ENCODE measurements around the gene WDHD1.
"Not testable (repeated sequence)": the region's sequence is repeated elsewhere in the genome, so short reads cannot be mapped to it uniquely, and the experiment has no call there.

The WDHD1 gene

GRCh38 chr14:55045087-55045486, 18.2 kb upstream of the WDHD1 start:
- no peak overlapping the region for H3K4me2 ChIP-seq (ENCODE audit: low read length)
- H4K8ac ChIP-seq (ENCODE audit: low read depth, low read length): no peak overlapping the region
- H3K4me3 ChIP-seq (ENCODE audit: low read depth, low read length): no peak overlapping the region
- H3K79me2 ChIP-seq (ENCODE audit: control insufficient read depth, insufficient read depth, low read length, poor library complexity): no peaks in the 10 kb centered on the region
- H3K14ac ChIP-seq (ENCODE audit: low read length): no peak overlapping the region
- H2AK5ac ChIP-seq (ENCODE audit: low read length): no peak overlapping the region
- H2AFZ ChIP-seq (ENCODE audit: insufficient read depth, low read length, poor library complexity): no peak overlapping the region
- no peak overlapping the region for H3K23ac ChIP-seq (ENCODE audit: low read length)
- no peak for DNase-seq
- no peaks in the 10 kb centered on the region for H3K4me1 ChIP-seq (ENCODE audit: control insufficient read depth in 1 of 2, insufficient read depth in 2 of 2, low read length in 2 of 2)
- H2BK120ac ChIP-seq (ENCODE audit: insufficient read depth, low read length, poor library complexity): no peak overlapping the region
- H4K91ac ChIP-seq (ENCODE audit: low read depth, low read length): no peak overlapping the region
- peaks cover 0 to 10% of the 10 kb centered on the region in 2 experiments for H3K36me3 ChIP-seq (ENCODE audit: control insufficient read depth in 1 of 2, insufficient read depth in 2 of 2, low read length in 2 of 2)
- no peaks in the 10 kb centered on the region for H3K9me3 ChIP-seq (ENCODE audit: insufficient read depth, low read depth, low read length)
- H3K18ac ChIP-seq (ENCODE audit: low read length): no peak overlapping the region
- H2BK12ac ChIP-seq (ENCODE audit: low read length): no peak overlapping the region
- H3K27ac ChIP-seq (ENCODE audit: low read depth, low read length): no peak overlapping the region
- H4K12ac ChIP-seq (ENCODE audit: low read depth, low read length): no peak overlapping the region
- no peak overlapping the region for H3K4ac ChIP-seq (ENCODE audit: low read depth, low read length)
- no peak overlapping the region for H2BK5ac ChIP-seq (ENCODE audit: low read depth, low read length, poor library complexity)
- no peaks in the 10 kb centered on the region for H3K27me3 ChIP-seq (ENCODE audit: insufficient read depth, low read length)
- no peak overlapping the region for H3K9ac ChIP-seq (ENCODE audit: low read length)
- H3K79me1 ChIP-seq (ENCODE audit: low read length): no peaks in the 10 kb centered on the region

GRCh38 chr14:55043528-55043927, 16.6 kb upstream of the WDHD1 start:
- no peak overlapping the region for H4K8ac ChIP-seq (ENCODE audit: low read depth, low read length)
- no peak overlapping the region for H3K18ac ChIP-seq (ENCODE audit: low read length)
- H4K91ac ChIP-seq (ENCODE audit: low read depth, low read length): no peak overlapping the region
- H2AFZ ChIP-seq (ENCODE audit: insufficient read depth, low read length, poor library complexity): no peak overlapping the region
- no CpG with 5 or more reads among the region's 5 CpGs for WGBS (ENCODE audit: extremely low coverage, insufficient coverage, insufficient read length)
- no peak overlapping the region for H3K27ac ChIP-seq (ENCODE audit: low read depth, low read length)
- H3K9ac ChIP-seq (ENCODE audit: low read length): no peak overlapping the region
- H3K9me3 ChIP-seq (ENCODE audit: insufficient read depth, low read depth, low read length): no peaks in the 10 kb centered on the region
- no peaks in the 10 kb centered on the region for H3K27me3 ChIP-seq (ENCODE audit: insufficient read depth, low read length)
- H2BK120ac ChIP-seq (ENCODE audit: insufficient read depth, low read length, poor library complexity): no peak overlapping the region
- H3K36me3 ChIP-seq (ENCODE audit: control insufficient read depth in 1 of 2, insufficient read depth in 2 of 2, low read length in 2 of 2): peaks cover 6 to 10% of the 10 kb centered on the region in 2 experiments
- H3K4ac ChIP-seq (ENCODE audit: low read depth, low read length): no peak overlapping the region
- no peak for DNase-seq
- no peak overlapping the region for H2AK5ac ChIP-seq (ENCODE audit: low read length)
- H3K4me1 ChIP-seq (ENCODE audit: control insufficient read depth in 1 of 2, insufficient read depth in 2 of 2, low read length in 2 of 2): no peaks in the 10 kb centered on the region
- H3K79me1 ChIP-seq (ENCODE audit: low read length): no peaks in the 10 kb centered on the region
- H3K14ac ChIP-seq (ENCODE audit: low read length): no peak overlapping the region
- no peak overlapping the region for H3K4me2 ChIP-seq (ENCODE audit: low read length)
- no peak overlapping the region for H2BK5ac ChIP-seq (ENCODE audit: low read depth, low read length, poor library complexity)
- H3K79me2 ChIP-seq (ENCODE audit: control insufficient read depth, insufficient read depth, low read length, poor library complexity): no peaks in the 10 kb centered on the region
- no peak overlapping the region for H3K23ac ChIP-seq (ENCODE audit: low read length)
- no peak overlapping the region for H2BK12ac ChIP-seq (ENCODE audit: low read length)
- no peak overlapping the region for H4K12ac ChIP-seq (ENCODE audit: low read depth, low read length)
- no peak overlapping the region for H3K4me3 ChIP-seq (ENCODE audit: low read depth, low read length)

GRCh38 chr14:55038708-55039107, 11.8 kb upstream of the WDHD1 start:
- H3K23ac ChIP-seq (ENCODE audit: low read length): no peak overlapping the region
- no peak overlapping the region for H2BK12ac ChIP-seq (ENCODE audit: low read length)
- no peak overlapping the region for H2BK120ac ChIP-seq (ENCODE audit: insufficient read depth, low read length, poor library complexity)
- peaks cover 10 to 16% of the 10 kb centered on the region in 2 experiments for H3K36me3 ChIP-seq (ENCODE audit: control insufficient read depth in 1 of 2, insufficient read depth in 2 of 2, low read length in 2 of 2)
- H3K4me1 ChIP-seq (ENCODE audit: control insufficient read depth in 1 of 2, insufficient read depth in 2 of 2, low read length in 2 of 2): no peaks in the 10 kb centered on the region
- no peak overlapping the region for H2AFZ ChIP-seq (ENCODE audit: insufficient read depth, low read length, poor library complexity)
- no peak overlapping the region for H3K18ac ChIP-seq (ENCODE audit: low read length)
- no peak overlapping the region for H3K27ac ChIP-seq (ENCODE audit: low read depth, low read length)
- H4K91ac ChIP-seq (ENCODE audit: low read depth, low read length): no peak overlapping the region
- no peak overlapping the region for H2BK5ac ChIP-seq (ENCODE audit: low read depth, low read length, poor library complexity)
- H4K8ac ChIP-seq (ENCODE audit: low read depth, low read length): no peak overlapping the region
- no peak overlapping the region for H3K4me2 ChIP-seq (ENCODE audit: low read length)
- H3K9ac ChIP-seq (ENCODE audit: low read length): no peak overlapping the region
- H3K79me2 ChIP-seq (ENCODE audit: control insufficient read depth, insufficient read depth, low read length, poor library complexity): no peaks in the 10 kb centered on the region
- no peaks in the 10 kb centered on the region for H3K27me3 ChIP-seq (ENCODE audit: insufficient read depth, low read length)
- DNase-seq: peak; percentile 21 to 23
- H3K9me3 ChIP-seq (ENCODE audit: insufficient read depth, low read depth, low read length): no peaks in the 10 kb centered on the region
- no peak overlapping the region for H3K14ac ChIP-seq (ENCODE audit: low read length)
- no peak overlapping the region for H3K4ac ChIP-seq (ENCODE audit: low read depth, low read length)
- no peak overlapping the region for H2AK5ac ChIP-seq (ENCODE audit: low read length)
- H4K12ac ChIP-seq (ENCODE audit: low read depth, low read length): no peak overlapping the region
- no peaks in the 10 kb centered on the region for H3K79me1 ChIP-seq (ENCODE audit: low read length)
- no peak overlapping the region for H3K4me3 ChIP-seq (ENCODE audit: low read depth, low read length)

GRCh38 chr14:55037995-55038394, 11.1 kb upstream of the WDHD1 start:
- H3K18ac ChIP-seq (ENCODE audit: low read length); H3K27ac ChIP-seq (ENCODE audit: low read depth, low read length); H3K4me1 ChIP-seq (ENCODE audit: control insufficient read depth in 1 of 2, insufficient read depth in 2 of 2, low read length in 2 of 2); H4K8ac ChIP-seq (ENCODE audit: low read depth, low read length); H3K4ac ChIP-seq (ENCODE audit: low read depth, low read length); H3K14ac ChIP-seq (ENCODE audit: low read length); H3K9ac ChIP-seq (ENCODE audit: low read length); H2BK120ac ChIP-seq (ENCODE audit: insufficient read depth, low read length, poor library complexity); H3K79me2 ChIP-seq (ENCODE audit: control insufficient read depth, insufficient read depth, low read length, poor library complexity); H4K91ac ChIP-seq (ENCODE audit: low read depth, low read length); H3K79me1 ChIP-seq (ENCODE audit: low read length); DNase-seq; H3K23ac ChIP-seq (ENCODE audit: low read length); H3K9me3 ChIP-seq (ENCODE audit: insufficient read depth, low read depth, low read length); H2AK5ac ChIP-seq (ENCODE audit: low read length); H3K4me2 ChIP-seq (ENCODE audit: low read length); H2BK12ac ChIP-seq (ENCODE audit: low read length); H4K12ac ChIP-seq (ENCODE audit: low read depth, low read length); H2BK5ac ChIP-seq (ENCODE audit: low read depth, low read length, poor library complexity); H3K4me3 ChIP-seq (ENCODE audit: low read depth, low read length); H2AFZ ChIP-seq (ENCODE audit: insufficient read depth, low read length, poor library complexity); H3K27me3 ChIP-seq (ENCODE audit: insufficient read depth, low read length): not testable (repeated sequence)
- peaks cover 5 to 16% of the 10 kb centered on the region in 2 experiments for H3K36me3 ChIP-seq (ENCODE audit: control insufficient read depth in 1 of 2, insufficient read depth in 2 of 2, low read length in 2 of 2)

- no peak overlapping the region for H3K4ac ChIP-seq (ENCODE audit: low read depth, low read length)
- no peak overlapping the region for H3K23ac ChIP-seq (ENCODE audit: low read length)
- H3K4me2 ChIP-seq (ENCODE audit: low read length): no peak overlapping the region
- H3K36me3 ChIP-seq (ENCODE audit: control insufficient read depth in 1 of 2, insufficient read depth in 2 of 2, low read length in 2 of 2): peaks cover 0 to 4% of the 10 kb centered on the region in 2 experiments
- H2BK5ac ChIP-seq (ENCODE audit: low read depth, low read length, poor library complexity): no peak overlapping the region
- WGBS (ENCODE audit: extremely low coverage, insufficient coverage, insufficient read length): no CpG with 5 or more reads among the region's 2 CpGs
- H3K27me3 ChIP-seq (ENCODE audit: insufficient read depth, low read length): no peaks in the 10 kb centered on the region
- no peak overlapping the region for H4K12ac ChIP-seq (ENCODE audit: low read depth, low read length)
- peaks cover 6% of the 10 kb centered on the region for H3K79me1 ChIP-seq (ENCODE audit: low read length)
- H3K4me1 ChIP-seq (ENCODE audit: control insufficient read depth in 1 of 2, insufficient read depth in 2 of 2, low read length in 2 of 2): no peaks in the 10 kb centered on the region
- no peak overlapping the region for H3K14ac ChIP-seq (ENCODE audit: low read length)
- H3K27ac ChIP-seq (ENCODE audit: low read depth, low read length): no peak overlapping the region
- no peak overlapping the region for H4K8ac ChIP-seq (ENCODE audit: low read depth, low read length)
- H3K4me3 ChIP-seq (ENCODE audit: low read depth, low read length): no peak overlapping the region
- H3K18ac ChIP-seq (ENCODE audit: low read length): no peak overlapping the region
- no peak overlapping the region for H2BK120ac ChIP-seq (ENCODE audit: insufficient read depth, low read length, poor library complexity)
- no peak overlapping the region for H2AFZ ChIP-seq (ENCODE audit: insufficient read depth, low read length, poor library complexity)
- H4K91ac ChIP-seq (ENCODE audit: low read depth, low read length): no peak overlapping the region
- H3K9ac ChIP-seq (ENCODE audit: low read length): no peak overlapping the region
- H3K9me3 ChIP-seq (ENCODE audit: insufficient read depth, low read depth, low read length): no peaks in the 10 kb centered on the region
- no peak overlapping the region for H2BK12ac ChIP-seq (ENCODE audit: low read length)
- no peak overlapping the region for H2AK5ac ChIP-seq (ENCODE audit: low read length)
- peaks cover 2% of the 10 kb centered on the region for H3K79me2 ChIP-seq (ENCODE audit: control insufficient read depth, insufficient read depth, low read length, poor library complexity)
- DNase-seq: no peak
Measured at GRCh38 chr14:55031190-55031589, 4.3 kb upstream of the WDHD1 start.
